Stimulated activated CD8-positive, alpha-beta memory T cell treated with anti-CD3 and anti-CD28 coated beads, Interleukin-12 subunit alpha, Interleukin-12 subunit beta, amount 100 ng/mL, for 24 hours (primary cell): ENCODE data around the gene ANKRD17.

Experiments used
- DNase-seq: peaks from one replicate; pipeline ENCODE4 v3.0.0-alpha.2; 2020; ENCODE audit errors: extremely low read depth

The ANKRD17 gene

GRCh38 chr4:73194064-73194463 lies 64.5 kb downstream of the ANKRD17 start:
- DNase-seq, result no peak

DNA sequence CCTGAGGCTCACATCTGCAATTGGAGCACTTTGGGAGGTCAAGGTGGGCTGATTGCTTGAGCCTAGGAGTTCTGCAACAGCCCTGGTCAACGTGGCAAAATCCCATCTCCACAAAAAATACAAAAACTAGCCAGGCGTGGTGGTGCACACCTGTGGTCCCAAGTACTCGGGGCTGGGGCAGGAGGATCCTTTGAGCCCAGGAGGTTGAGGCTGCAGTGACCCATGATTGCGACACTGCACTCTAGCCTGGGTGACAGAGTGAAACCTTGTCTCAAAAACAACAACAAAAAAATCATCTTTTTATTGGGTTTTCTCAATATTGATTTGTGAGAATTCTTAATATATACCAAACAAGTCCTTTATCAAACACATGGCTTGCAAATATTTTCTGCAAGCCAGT lies 64.9 kb downstream of the ANKRD17 start:
- DNase-seq, result no peak

DNA sequence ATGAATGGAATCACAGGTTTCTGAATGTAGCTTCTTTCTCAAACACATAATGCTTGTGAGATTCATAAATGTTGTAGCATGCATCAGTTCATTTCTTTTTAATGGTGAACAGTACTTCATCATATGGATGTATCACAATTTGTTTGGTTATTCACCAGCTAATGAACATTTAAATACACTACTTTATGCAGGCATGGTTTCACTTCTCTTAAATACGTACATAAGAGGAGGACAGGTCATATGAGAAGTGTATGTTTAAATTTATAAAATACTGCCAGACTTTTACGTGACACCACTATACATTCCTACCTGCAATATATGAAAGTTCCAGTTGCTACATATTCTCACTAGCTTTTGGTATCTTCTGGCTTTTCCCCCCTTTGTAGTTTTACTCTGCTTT lies 65.4 kb downstream of the ANKRD17 start:
- no peak for DNase-seq

GRCh38 chr4:73189274-73189810 lies 69.3 kb downstream of the ANKRD17 start:
- DNase-seq, result no peak

- DNase-seq, result no peak
Measured at GRCh38 chr4:73187325-73187724, 71.3 kb downstream of the ANKRD17 start.

- DNase-seq, result no peak
Measured at GRCh38 chr4:73185903-73186302, 72.7 kb downstream of the ANKRD17 start.

DNA sequence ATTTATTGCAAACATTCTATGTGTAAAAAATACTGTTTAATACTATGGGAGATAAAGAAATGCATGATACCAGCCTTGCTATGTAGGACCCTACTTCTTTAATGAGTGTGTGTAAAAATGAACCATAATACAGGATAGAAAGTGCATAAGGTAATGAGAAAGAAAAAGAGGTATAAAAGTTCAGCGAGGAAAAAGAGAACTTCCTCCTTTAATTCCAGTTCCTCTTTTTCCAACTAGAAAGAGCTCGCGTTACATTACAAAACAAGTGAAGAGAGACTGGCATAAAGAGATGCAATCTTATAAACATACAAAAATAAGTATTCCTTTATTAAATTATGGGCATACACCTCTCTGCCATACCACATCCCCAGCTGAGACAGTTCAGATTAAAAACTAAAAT lies 77.4 kb downstream of the ANKRD17 start:
- no peak for DNase-seq

- no peak for DNase-seq
Measured at GRCh38 chr4:73178389-73178788, 80.2 kb downstream of the ANKRD17 start.

DNA sequence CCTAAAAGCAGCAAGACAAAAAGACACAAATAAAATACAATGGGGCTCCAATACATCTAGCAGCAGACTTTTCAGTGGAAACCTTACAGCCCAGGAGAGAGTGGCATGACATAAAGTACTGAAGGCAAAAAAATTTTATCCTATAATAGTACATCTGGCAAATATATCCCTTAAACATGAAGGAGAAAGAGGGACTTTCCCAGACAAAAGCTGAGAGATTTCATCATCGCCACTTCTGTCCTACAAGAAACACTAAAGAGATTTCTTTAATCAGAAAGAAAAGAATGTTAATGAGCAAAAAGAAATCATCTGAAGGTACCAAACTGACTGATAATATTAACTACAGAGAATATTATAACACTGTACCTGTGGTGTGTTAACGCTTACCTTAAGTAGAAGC lies 86.4 kb downstream of the ANKRD17 start:
- no peak for DNase-seq

- no peak for DNase-seq
Measured at GRCh38 chr4:73170518-73171198, 87.9 kb downstream of the ANKRD17 start.

DNA sequence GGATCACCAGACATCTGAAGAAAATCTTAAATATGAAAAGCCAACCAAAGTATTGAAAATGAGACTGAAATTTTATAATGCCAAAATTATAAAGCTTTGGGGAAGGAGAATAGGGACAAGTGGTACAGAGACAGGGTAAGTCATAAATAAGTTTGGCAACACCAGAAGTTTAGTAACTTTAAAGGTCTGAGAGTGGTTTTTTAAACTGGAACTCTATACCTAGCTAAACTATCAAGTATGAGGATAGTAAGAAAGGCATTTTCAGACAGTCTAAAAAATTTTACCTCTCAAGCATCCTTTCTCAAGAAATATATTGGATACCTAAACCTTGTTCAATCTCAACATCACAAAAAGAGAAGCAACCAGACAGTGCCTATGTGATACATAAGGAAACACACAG lies 92.4 kb downstream of the ANKRD17 start:
- no peak for DNase-seq

DNA sequence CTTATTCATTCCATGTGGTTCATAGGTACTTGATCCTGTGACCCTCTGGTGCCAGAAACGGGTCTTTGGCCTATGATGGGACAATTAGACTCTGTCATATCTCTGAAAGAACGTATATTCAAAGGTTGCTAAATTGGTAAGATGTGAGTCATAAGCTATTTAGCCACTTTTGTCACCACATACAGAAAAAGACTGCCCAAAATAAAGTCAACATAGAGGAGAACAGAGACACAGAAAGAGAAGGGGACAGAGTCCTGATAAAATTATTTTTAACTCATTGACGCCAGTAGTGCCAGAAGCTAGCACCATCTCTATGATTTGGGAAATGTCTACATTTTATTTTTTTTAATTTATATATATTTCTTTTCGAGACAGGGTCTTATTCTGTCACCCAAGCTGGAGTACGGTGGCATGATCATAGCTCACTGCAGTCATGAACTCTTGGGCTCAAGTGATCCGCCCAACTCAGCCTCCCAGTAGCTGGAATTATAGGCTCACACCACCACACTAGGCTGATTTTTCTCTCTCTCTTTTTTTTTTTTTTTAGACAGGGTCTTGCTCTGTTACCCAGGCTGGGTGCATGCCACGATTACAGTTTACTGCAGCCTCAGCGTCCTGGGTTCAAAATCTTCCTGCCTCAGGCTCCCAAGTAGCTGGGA lies 96.9 kb downstream of the ANKRD17 start:
- DNase-seq, result no peak

DNA sequence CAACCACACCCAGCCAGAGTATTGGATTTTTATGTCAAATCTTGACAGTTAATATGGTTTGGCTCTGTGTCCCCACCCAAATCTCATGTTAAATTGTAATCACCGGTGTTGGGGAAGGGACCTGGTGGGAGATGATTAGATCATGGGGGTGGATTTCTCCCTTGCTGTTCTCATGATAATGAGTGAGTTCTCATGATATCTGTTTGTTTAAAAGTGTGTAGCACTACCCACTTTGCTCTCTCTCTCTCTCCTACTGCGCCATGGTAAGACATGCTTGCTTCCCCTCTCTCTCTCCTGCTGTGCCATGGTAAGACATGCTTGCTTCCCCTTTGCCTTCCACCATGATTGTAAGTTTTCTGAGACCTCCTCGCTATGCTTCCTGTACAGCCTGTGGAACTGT lies 102.2 kb downstream of the ANKRD17 start:
- DNase-seq, result no peak

GRCh38 chr4:73152893-73153292 lies 105.7 kb downstream of the ANKRD17 start:
- DNase-seq, result no peak

DNA sequence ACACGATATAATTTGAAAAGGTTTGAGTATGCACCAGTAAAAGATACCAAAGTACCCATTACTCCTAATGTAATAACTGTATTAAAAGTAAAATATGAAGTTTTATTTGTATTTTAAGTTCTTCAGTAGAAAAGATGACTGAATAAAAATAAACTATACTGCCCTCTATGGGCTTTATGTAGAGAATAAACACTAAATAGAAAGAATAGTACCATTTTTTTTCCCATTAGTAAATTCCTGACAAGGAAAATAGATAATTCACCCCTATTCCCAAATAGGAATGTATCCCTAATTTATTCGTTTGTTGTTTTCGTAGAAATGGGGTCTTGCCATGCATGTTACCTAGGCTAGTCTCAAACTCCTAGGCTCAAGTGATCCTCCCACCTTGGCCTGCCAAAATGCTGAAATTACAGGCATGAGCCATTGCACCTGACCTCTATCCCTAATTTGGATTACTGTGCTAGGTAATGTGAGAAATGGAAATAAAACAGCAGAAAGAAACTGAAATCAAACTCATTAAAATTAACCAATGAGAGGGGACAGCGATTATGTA lies 115.5 kb downstream of the ANKRD17 start:
- DNase-seq, result no peak

- DNase-seq, result no peak
Measured at GRCh38 chr4:73139991-73140390, 118.6 kb downstream of the ANKRD17 start.

DNA sequence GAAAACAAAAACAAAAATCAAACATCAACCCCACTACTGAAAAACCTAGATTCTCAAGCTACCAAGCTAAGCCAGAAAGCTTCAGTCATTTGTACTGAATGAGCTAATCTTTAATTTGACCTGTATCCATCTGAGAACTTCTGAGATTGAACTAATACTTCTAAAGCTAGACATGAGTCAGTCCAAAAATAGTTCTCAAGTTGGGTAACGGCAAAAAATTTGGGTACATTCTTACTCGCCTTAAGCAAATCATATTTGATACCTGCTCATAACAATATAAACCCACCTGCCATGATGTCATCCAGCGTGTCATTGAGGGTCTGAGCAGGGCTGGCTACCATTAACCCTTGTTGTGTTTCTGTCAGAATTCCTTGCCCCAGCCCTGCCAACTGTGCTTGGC lies 119.4 kb downstream of the ANKRD17 start:
- DNase-seq, result no peak

GRCh38 chr4:73137121-73137520 lies 121.5 kb downstream of the ANKRD17 start:
- no peak for DNase-seq

DNA sequence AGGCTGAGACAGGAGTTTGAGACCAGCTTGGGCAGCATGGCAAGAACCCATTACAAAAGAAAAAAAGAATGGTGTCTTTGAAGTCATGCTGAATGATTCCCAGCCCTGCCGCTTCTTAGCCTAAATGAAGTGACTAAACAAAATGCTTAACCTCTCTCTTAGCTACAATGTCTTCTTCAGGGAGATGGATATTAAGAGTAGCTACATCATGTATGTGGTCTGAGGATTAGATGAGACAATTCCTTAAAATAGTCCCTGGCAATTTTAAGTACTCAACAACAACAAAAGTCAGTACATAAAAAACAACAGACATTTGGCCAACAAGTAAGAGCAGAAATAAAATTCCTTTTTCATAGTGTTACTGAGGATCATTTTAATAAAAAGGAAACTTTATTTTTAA lies 124.8 kb downstream of the ANKRD17 start:
- no peak for DNase-seq

DNA sequence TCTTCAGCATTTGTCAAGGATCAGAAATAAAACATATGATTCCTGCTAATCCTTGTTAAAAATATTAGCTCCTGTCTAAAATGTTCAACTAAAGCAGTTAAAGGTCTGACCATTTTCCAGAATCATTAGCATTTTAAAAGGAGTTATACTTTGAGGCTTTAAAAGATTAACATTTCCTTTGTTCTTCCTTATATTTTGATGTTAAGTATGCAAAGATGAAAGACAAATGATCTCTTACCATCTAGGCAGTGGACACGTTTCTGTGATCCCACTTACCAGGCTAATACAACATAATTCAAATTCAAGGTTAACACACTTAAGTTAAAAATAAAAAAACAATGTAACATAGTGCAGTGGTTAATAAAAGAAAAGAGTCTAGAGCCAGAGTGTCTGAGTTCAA lies 127.3 kb downstream of the ANKRD17 start:
- no peak for DNase-seq

- DNase-seq, result no peak
Measured at GRCh38 chr4:73129319-73129718, 129.3 kb downstream of the ANKRD17 start.

DNA sequence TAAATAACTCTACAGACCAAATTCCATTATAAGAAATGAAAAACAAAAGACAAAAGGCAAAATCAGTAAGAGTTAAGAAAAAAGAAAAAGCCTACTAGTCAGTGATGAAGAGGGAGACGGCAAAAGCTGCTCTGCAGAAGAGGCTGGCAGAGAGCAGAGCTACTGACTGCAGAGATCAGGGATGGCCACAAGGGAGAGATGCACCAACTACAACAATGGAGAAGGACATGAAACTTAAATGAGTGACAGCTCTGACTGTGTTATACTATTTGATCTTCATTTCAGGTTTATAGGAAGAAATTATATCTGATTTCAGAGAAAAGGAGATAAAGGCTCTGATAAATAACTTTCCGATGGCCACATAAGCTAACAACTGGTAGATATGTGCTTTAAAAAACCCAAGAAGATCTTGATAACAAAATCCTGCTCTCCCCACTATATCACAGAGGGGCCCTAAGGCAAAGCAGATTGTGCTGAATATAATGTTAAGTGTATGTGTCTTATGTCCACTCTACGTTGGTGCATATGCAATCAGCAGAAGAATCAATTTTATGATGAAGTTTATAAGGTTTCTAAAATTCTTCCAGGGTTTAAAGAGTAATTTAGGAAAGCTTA lies 130.7 kb downstream of the ANKRD17 start:
- no peak for DNase-seq

DNA sequence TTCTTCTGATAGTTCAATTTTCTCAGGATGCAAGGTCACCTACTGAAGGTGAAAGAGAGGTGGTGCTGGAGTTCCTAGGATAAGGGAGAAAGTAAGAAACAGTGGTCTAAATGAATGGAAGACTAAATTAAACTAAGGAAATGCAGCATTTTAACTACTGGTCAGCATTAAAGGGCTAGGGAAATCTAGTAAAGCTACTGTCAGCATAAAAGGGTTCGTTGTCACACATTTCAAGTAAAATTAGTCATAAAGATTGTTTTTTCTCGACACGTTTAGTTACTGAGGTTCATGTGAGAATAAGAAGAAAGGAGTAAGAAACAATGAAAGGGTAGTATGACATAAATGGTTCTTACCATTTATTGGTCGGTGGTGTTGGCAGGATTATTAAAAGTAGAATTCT lies 149.1 kb downstream of the ANKRD17 start:
- DNase-seq, result no peak
